ENCODE measurements around the gene ACBD6.

GRCh38 chr1:180382326-180383115 lies 119.9 kb downstream of the ACBD6 start:
- TF ChIP-seq, protein P1, sequence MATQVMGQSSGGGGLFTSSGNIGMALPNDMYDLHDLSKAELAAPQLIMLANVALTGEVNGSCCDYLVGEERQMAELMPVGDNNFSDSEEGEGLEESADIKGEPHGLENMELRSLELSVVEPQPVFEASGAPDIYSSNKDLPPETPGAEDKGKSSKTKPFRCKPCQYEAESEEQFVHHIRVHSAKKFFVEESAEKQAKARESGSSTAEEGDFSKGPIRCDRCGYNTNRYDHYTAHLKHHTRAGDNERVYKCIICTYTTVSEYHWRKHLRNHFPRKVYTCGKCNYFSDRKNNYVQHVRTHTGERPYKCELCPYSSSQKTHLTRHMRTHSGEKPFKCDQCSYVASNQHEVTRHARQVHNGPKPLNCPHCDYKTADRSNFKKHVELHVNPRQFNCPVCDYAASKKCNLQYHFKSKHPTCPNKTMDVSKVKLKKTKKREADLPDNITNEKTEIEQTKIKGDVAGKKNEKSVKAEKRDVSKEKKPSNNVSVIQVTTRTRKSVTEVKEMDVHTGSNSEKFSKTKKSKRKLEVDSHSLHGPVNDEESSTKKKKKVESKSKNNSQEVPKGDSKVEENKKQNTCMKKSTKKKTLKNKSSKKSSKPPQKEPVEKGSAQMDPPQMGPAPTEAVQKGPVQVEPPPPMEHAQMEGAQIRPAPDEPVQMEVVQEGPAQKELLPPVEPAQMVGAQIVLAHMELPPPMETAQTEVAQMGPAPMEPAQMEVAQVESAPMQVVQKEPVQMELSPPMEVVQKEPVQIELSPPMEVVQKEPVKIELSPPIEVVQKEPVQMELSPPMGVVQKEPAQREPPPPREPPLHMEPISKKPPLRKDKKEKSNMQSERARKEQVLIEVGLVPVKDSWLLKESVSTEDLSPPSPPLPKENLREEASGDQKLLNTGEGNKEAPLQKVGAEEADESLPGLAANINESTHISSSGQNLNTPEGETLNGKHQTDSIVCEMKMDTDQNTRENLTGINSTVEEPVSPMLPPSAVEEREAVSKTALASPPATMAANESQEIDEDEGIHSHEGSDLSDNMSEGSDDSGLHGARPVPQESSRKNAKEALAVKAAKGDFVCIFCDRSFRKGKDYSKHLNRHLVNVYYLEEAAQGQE (IDR thresholded peaks at IDR 0.05; ENCODE audit: insufficient read depth in 1 of 2, low read depth in 2 of 2, low read length in 2 of 2) = no peak
- no peak for TF ChIP-seq SIN3A (IDR thresholded peaks at IDR 0.05; ENCODE audit: borderline replicate concordance, insufficient read depth, low read length)
